HCT116 (cell line): Measurements from ENCODE around the gene RASGRF2. TPM values are rescaled to one million over a fixed set of nuclear protein-coding genes. Genes with fewer than 3 reads are reported as not detected.

ENCODE experiments used
- ATAC-seq: fragments of 200-7000 bp; cut with Tn5 transposase; 2 replicates; pipeline ENCODE4 v1.9.1; 2020; ENCODE audit warnings: mild to moderate bottlenecking, moderate library complexity
- BruUV-seq: library from RNA; stranded (reverse); fragments of 400-500 nt; replicated peaks from 2 replicates; lab custom pipeline; 2021; lab: Mats Ljungman, UMichigan
- CTCF ChIA-PET: fragments of 300-600 bp; sonication (Branson Sonifier 250); formaldehyde crosslinking; loops from one replicate; lab custom pipeline; 2021; ENCODE audit warnings: antibody characterized with exemption; lab: Charles Lee
- POLR2A ChIA-PET: fragments of 300-600, 350-600 bp; sonication (Branson Sonifier 250); formaldehyde crosslinking; loops from one replicate; lab custom pipeline; 2021; ENCODE audit warnings: antibody characterized with exemption; lab: Charles Lee
- RAD21 ChIA-PET, 2 experiments: fragments of 300-600 bp; sonication (Branson Sonifier 250); formaldehyde crosslinking; loops; one replicate each; lab custom pipeline; 2023; ENCODE audit warnings: low total read pairs in 2 of 2; ENCODE audit not compliant: uncharacterized antibody in 2 of 2, unreplicated experiment in 2 of 2, low non-redundant PET in 1 of 2; lab: Charles Lee
- DNase-seq: peaks from one replicate; pipeline ENCODE4 v3.0.0-alpha.2; 2010; ENCODE audit warnings: low read depth, low spot score
- H2AFZ ChIP-seq: fragments of 200-600 bp; shearing (Covaris generic), sonication (generic); 2 replicates; pipeline ENCODE4 v1.6.1; 2017; ENCODE audit warnings: low read depth, mixed run types, mixed read lengths, antibody characterized with exemption, low read length; ENCODE audit not compliant: poor library complexity, severe bottlenecking
- H3K27ac ChIP-seq: 2 replicates; pipeline ENCODE4 v1.5.1; 2012; ENCODE audit warnings: low read depth, low read length
- H3K27me3 ChIP-seq: fragments of 200-600 bp; sonication (generic); 2 replicates; pipeline ENCODE4 v1.6.1; 2016; ENCODE audit warnings: mixed run types, low read length, mixed read lengths; ENCODE audit not compliant: insufficient read depth
- H3K36me3 ChIP-seq, 2 experiments: fragments of 200-500 bp in 1 of 2; fragments of 200-600 bp in 1 of 2; sonication (Bioruptor generic) in 1 of 2; sonication (generic) in 1 of 2; 2 replicates each; pipeline versions ENCODE4 v1.5.1 to v1.6.1; 2014 to 2016; ENCODE audit warnings: low read length in 2 of 2, inconsistent platforms in 1 of 2, mixed read lengths in 1 of 2, mixed run types in 1 of 2; ENCODE audit not compliant: insufficient read depth in 2 of 2, control insufficient read depth in 1 of 2
- H3K4me1 ChIP-seq, 2 experiments: fragments of 200-600 bp in 1 of 2; sonication (generic) in 1 of 2; 2 replicates each; pipeline versions ENCODE4 v1.5.1 to v1.6.1; 2012 to 2017; ENCODE audit warnings: low read length in 2 of 2, inconsistent platforms in 1 of 2, mild to moderate bottlenecking in 1 of 2, mixed read lengths in 1 of 2, mixed run types in 1 of 2, moderate library complexity in 1 of 2; ENCODE audit not compliant: insufficient read depth in 2 of 2, control insufficient read depth in 1 of 2
- H3K4me2 ChIP-seq: fragments of 200-600 bp; sonication (generic); 2 replicates; pipeline ENCODE4 v1.6.1; 2017; ENCODE audit warnings: mixed run types, low read length, mixed read lengths
- H3K4me3 ChIP-seq, 2 experiments: fragments of 200-600 bp in 1 of 2; sonication (generic) in 1 of 2; replicated peaks in 1 of 2; 2 replicates each; pipeline ENCODE4 v1.5.1; 2011 to 2016; ENCODE audit warnings: low read length in 2 of 2, control low read depth in 1 of 2, low read depth in 1 of 2, mild to moderate bottlenecking in 1 of 2, mixed read lengths in 1 of 2, mixed run types in 1 of 2
- H3K79me2 ChIP-seq: fragments of 200-600 bp; sonication (generic); 2 replicates; pipeline ENCODE4 v1.6.1; 2017; ENCODE audit warnings: mild to moderate bottlenecking, mixed run types, low read length, moderate library complexity, mixed read lengths; ENCODE audit not compliant: insufficient read depth
- H3K9ac ChIP-seq: fragments of 200-600 bp; sonication (generic); 2 replicates; pipeline ENCODE4 v1.6.1; 2016; ENCODE audit warnings: low read length, mixed read lengths
- H3K9me2 ChIP-seq: fragments of 200-600 bp; sonication (generic), shearing (Covaris generic); 2 replicates; pipeline ENCODE4 v1.6.1; 2017; ENCODE audit warnings: mixed run types, mild to moderate bottlenecking, moderate library complexity; ENCODE audit not compliant: insufficient read depth
- H3K9me3 ChIP-seq, 2 experiments: fragments of 200-500 bp in 1 of 2; fragments of 200-600 bp in 1 of 2; sonication (Bioruptor generic) in 1 of 2; sonication (generic) in 1 of 2; 2 replicates each; pipeline ENCODE4 v1.6.1; 2014 to 2017; ENCODE audit warnings: low read length in 2 of 2, mixed read lengths in 2 of 2, inconsistent platforms in 1 of 2, low read depth in 1 of 2, mild to moderate bottlenecking in 1 of 2, mixed run types in 1 of 2, moderate library complexity in 1 of 2; ENCODE audit not compliant: control insufficient read depth in 1 of 2, insufficient read depth in 1 of 2
- H4K20me1 ChIP-seq: fragments of 200-600 bp; sonication (generic), shearing (Covaris generic); 2 replicates; pipeline ENCODE4 v1.6.1; 2017; ENCODE audit warnings: mixed run types, mild to moderate bottlenecking, moderate library complexity; ENCODE audit not compliant: insufficient read depth
- EZH2 ChIP-seq: fragments of 200-600 bp; sonication (generic); IDR thresholded peaks from 2 replicates; pipeline ENCODE4 v1.6.1; 2017; ENCODE audit warnings: antibody characterized with exemption, mixed run types
- FOSL1 ChIP-seq: IDR thresholded peaks from 2 replicates; pipeline ENCODE4 v1.6.1; 2012; ENCODE audit warnings: low read depth
- POLR2A ChIP-seq: IDR thresholded peaks from 2 replicates; pipeline ENCODE4 v1.7.0; 2011; ENCODE audit warnings: borderline replicate concordance; ENCODE audit not compliant: insufficient read depth, insufficient read length; ENCODE audit errors: extremely low read depth
- REST ChIP-seq: IDR thresholded peaks from 2 replicates; pipeline ENCODE4 v1.6.1; 2012; ENCODE audit warnings: low read depth
- TCF7L2 ChIP-seq: IDR thresholded peaks from 2 replicates; pipeline ENCODE4 v1.7.0; 2011; ENCODE audit warnings: borderline replicate concordance, inconsistent platforms; ENCODE audit not compliant: insufficient read depth, insufficient read length; ENCODE audit errors: extremely low read depth
- YY1 ChIP-seq: IDR thresholded peaks from 2 replicates; pipeline ENCODE4 v1.6.1; 2011; ENCODE audit warnings: low read length, low read depth, moderate library complexity, mild to moderate bottlenecking; ENCODE audit not compliant: insufficient replicate concordance; ENCODE audit errors: extremely low read depth
- ZFX ChIP-seq: fragments of 450-650 bp; IDR thresholded peaks from 2 replicates; pipeline ENCODE4 v1.6.1; 2017
- intact Hi-C: fragments of 100-400 bp; cut with micrococcal nuclease; formaldehyde crosslinking; loops from 2 replicates; pipeline ENCODE4 v1.10.0; 2022
- total RNA-seq: library from RNA; stranded (reverse); gene quantifications from one replicate; pipeline ENCODE4 v1.2.1, GENCODE V29; 2021; ENCODE audit not compliant: unreplicated experiment

RASGRF2 gene
- total RNA-seq, 1 experiment from 2014 or later = 0.05 TPM

GRCh38 chr5:81134566-81134965 is 174.4 kb downstream of the RASGRF2 start:
- Histone ChIP-seq H3K36me3 (no peaks in the 10 kb centered on the region), H3K4me1 (no peaks in the 10 kb centered on the region), H3K9ac (no peak overlapping the region), H2AFZ (no peak overlapping the region), H3K27me3 (no peaks in the 10 kb centered on the region), H3K27ac (no peak overlapping the region), H3K9me3 (no peaks in the 10 kb centered on the region), H3K4me2 (no peak overlapping the region), H3K4me3 (no peak overlapping the region), H3K79me2 (no peaks in the 10 kb centered on the region), H3K9me2 (no peaks in the 10 kb centered on the region), H4K20me1 (no peaks in the 10 kb centered on the region)
- RAD21 ChIA-PET = no interaction called here
- TF ChIP-seq FOSL1 (no peak), TCF7L2 (no peak), POLR2A (no peak), ZFX (no peak), YY1 (no peak), REST (no peak)
- intact Hi-C loops = no loop called here
- POLR2A ChIA-PET = no interaction called here
- ATAC-seq (no peak), DNase-seq (no peak)
- CTCF ChIA-PET = no interaction called here
- BruUV-seq = no TSS peak

GRCh38 chr5:81136557-81136956 is 176.4 kb downstream of the RASGRF2 start:
- no peak for TF ChIP-seq EZH2
- DNase-seq = no peak
- no peak overlapping the region for H3K9ac ChIP-seq
- intact Hi-C loops = no loop called here
- no peaks in the 10 kb centered on the region for H3K36me3 ChIP-seq
- H3K4me1 ChIP-seq = no peaks in the 10 kb centered on the region
- no peaks in the 10 kb centered on the region for H4K20me1 ChIP-seq
- BruUV-seq = no TSS peak
- H3K9me2 ChIP-seq = no peaks in the 10 kb centered on the region
- no peak overlapping the region for H3K27ac ChIP-seq
- H3K4me2 ChIP-seq = no peak overlapping the region
- CTCF ChIA-PET = no interaction called here
- RAD21 ChIA-PET = no interaction called here
- H2AFZ ChIP-seq = no peak overlapping the region
- no peak for ATAC-seq
- H3K4me3 ChIP-seq = no peak overlapping the region
- H3K79me2 ChIP-seq = no peaks in the 10 kb centered on the region
- no peaks in the 10 kb centered on the region for H3K27me3 ChIP-seq
- no peaks in the 10 kb centered on the region for H3K9me3 ChIP-seq
- POLR2A ChIA-PET = no interaction called here
